Stimulated activated CD8-positive, alpha-beta memory T cell treated with anti-CD3 and anti-CD28 coated beads, Interleukin-12 subunit alpha, Interleukin-12 subunit beta, amount 100 ng/mL, for 24 hours (primary cell): Measurements from ENCODE around the gene STX11.
A peak's percentile ranks its signal among the peaks of the same experiment; 100 is the strongest.

Experiments used
- DNase-seq: peaks from one replicate; pipeline ENCODE4 v3.0.0-alpha.2; 2020; ENCODE audit errors: extremely low read depth

The STX11 gene

DNA sequence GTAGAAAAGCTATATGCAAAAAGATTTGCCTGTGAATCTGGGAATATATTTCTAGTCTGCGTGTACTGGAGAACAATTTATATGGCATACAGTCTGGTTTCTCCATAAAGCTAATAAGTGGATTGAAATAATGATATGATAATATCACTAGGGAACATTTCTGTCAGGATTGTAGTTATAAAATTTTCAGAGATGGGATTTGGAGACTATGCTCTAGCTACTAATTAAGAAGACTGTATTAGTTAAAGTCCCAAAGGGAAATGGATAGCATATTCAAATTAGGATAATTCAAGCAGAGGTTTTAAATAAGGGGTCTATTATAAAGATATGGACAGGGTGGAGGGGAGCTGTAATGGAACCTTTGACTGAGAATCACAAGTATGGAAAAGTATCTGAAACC, 7.2 kb upstream of the STX11 start:
- no peak for DNase-seq

- no peak for DNase-seq
These were observed 6.4 kb upstream of the STX11 start for GRCh38 chr6:144143878-144144277.

DNA sequence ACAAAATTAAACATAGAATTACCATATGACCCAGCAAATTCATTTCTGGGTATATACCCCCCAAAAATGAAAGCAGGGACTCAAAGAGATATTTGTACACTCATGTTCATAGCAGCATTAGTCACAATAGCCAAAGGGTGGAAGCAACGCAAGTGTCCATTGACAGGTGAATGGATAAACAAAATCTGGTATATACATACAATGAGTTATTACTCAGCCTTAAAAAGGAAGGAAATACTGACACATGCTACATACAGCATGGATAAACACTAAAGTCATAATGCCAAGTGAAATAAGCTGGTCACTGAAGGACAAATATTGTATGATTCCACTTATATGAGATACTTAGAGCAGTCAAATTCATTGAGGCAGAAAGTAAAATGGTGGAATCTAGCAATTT, 5.3 kb upstream of the STX11 start:
- DNase-seq, result no peak

- DNase-seq, result no peak
These were observed 4.8 kb upstream of the STX11 start for GRCh38 chr6:144145541-144145940.

- DNase-seq, result no peak
These were observed 1.4 kb upstream of the STX11 start for GRCh38 chr6:144148886-144149285.

GRCh38 chr6:144149558-144149893, 791 bp upstream of the STX11 start:
- DNase-seq, result no peak

GRCh38 chr6:144150710-144151657, 667 bp downstream of the STX11 start:
- peak; percentile 32 for DNase-seq

DNA sequence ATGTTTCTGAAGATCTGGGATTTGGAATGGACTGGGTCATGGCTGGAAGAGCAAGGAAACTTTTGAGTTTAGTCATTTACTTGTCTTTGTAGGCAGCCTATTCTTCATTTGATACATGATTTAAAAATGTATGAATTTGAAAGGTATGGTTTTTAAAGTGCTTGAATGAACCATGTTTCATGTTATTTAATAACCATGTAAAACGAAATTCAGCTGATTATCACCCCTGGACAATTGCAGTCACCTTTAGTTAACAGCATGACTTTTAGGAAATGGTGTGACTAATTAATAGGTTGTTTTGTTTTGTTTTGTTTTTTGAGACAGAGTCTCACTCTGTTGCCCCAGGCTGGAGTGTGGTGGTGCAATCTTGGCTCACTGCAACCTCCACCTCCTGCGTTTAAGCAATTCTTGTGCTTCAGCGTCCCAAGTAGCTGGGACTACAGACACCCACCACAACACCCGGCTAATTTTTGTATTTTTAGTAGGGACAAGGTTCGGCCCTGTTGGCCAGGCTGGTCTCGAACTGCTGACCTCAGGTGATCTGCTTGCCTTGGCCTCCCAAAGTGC, 2.1 kb downstream of the STX11 start:
- DNase-seq, result no peak

GRCh38 chr6:144153260-144153659, 2.9 kb downstream of the STX11 start:
- DNase-seq, result no peak

DNA sequence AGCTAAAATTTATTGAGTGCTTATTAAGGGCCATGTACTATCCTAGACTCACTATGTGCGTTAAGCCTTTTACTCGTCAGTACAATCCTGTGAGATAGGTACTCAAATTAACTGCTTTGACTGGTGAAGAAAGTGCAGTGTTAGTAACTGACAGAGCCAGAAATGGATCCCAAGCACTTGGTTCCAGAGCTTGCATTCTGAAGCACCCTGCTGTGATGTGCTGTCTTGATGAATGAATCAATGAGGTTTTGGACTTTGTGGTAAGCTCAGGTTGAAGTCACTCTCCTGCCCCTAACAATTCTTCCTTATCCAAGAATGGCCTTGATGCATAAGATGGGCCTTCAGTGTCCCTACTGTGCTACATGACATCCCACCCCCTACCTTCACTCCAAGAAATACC, 3.7 kb downstream of the STX11 start:
- no peak for DNase-seq

DNA sequence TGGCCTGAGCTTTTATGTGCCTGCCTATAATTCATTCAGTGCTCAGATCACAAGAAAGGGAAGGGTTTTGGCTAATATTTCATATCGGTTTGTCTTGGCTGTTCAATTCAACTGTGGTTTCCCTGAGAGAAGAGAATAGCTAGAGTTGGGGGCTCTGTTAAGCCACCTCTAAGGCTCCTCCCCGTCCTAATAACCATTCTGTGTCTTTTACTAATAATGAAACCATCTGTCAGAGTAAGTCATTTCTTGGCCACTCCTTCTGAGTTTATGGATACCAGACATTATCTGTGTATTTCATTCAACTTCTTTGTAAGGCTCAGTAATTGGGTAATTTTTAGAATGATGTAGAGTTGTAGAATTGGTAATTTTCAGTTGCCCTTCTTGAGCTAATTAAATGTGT, 5.2 kb downstream of the STX11 start:
- DNase-seq, result no peak

DNA sequence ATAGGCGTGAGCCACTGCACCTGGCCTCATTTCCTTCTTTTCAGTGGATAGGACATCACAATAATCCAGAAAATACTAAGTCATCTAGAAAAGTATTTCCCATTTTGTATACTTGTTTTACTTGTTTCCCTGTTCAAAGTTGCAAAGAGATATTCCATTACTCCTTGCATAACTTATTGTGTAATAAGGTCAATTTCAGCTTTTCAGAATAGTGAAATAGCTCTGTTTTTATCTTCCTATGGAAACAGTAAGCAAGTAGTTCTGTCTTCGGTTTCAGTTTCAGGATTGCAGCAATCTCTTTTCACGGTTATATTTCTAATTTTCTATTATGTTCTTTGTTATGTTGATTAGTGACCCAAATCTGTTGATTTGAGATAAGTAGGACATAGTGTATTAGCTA, 6.0 kb downstream of the STX11 start:
- no peak for DNase-seq

DNA sequence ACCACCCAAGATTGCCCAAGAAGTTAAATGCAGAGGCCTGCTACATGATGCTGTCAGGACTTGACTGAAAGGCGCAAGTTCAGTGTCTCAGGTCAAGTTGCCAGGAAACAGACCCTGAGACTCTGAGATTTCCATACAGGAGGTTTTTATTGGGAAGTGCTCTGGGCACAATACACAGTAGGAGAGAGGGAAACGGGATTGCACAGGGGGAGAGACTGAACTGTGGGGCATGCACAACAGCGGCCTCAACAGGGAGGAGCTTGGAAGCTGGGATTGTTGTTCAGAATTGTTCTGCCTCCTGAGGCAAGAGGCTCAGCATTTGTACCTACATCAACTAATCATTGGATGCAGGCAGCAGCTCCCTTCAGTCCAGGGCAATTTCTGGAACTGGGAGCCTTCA, 6.7 kb downstream of the STX11 start:
- DNase-seq, result no peak

- DNase-seq, result no peak
These were observed 7.8 kb downstream of the STX11 start for GRCh38 chr6:144158133-144158532.

DNA sequence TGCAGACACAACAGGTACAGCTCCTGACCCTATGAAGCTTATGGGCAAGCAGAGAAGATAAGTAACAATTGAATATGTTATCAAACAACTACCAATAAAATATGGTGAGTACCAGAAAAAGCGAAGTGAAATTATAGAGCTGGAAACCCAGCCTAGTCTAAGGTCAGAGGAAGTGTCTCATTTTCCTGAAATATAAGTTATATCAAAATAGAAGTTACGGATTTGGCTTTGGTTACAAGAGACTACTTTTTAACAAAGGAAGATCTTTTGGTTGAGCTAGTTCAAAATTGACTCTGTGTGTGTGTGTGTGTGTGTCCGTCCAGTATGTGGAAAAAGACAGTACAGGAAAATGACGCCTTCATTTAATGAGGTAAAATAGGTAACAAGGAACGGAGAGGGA, 8.9 kb downstream of the STX11 start:
- DNase-seq, result no peak

GRCh38 chr6:144159742-144160141, 9.4 kb downstream of the STX11 start:
- no peak for DNase-seq

DNA sequence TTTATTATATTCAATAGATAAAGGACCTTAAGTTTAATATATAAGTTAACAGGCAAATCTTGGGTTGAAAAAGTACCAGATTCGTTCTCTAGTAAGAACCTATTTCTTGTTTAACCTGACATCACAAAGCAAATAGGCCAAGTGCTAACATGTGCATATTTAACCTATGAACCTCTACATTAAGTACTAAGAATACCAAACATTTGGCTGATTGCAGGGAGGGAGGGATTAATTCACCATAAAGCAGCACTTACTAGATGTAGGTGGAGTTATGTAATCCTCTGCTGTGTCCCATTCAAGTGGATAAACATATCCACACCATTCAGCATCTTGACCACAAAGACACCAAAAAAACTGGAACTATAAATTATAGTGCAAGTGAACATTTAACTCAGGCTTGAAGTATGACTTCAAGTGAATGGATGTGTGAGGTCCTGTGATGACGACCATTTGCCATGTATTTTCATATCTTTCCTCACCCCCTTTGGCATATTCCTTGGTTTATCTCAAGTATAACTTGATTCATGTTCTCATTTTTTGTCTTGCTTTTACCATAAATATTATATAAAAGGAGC, 10.2 kb downstream of the STX11 start:
- DNase-seq, result no peak

GRCh38 chr6:144161975-144162374, 11.7 kb downstream of the STX11 start:
- no peak for DNase-seq

- no peak for DNase-seq
These were observed 12.7 kb downstream of the STX11 start for GRCh38 chr6:144162977-144163376.

GRCh38 chr6:144165784-144166183, 15.5 kb downstream of the STX11 start:
- no peak for DNase-seq

DNA sequence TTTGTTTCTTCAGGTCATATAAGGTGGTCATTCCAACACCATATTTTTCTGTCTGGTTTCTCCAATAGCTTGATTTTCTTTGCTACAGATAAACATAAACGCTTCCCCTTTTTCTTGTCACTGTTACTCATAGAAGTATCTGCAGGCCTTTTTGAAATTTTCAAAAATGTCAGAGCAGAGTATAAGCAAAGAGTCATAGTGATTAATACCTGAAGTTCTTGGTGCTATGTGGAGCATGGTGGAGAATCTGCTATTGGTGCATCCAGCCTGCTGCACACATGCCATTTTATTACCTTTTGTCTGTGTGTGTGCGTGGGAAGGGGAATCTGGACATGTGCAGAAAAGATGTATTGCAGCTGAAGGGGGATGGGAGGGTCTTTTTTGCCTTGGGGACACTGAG, 19.7 kb downstream of the STX11 start:
- no peak for DNase-seq

DNA sequence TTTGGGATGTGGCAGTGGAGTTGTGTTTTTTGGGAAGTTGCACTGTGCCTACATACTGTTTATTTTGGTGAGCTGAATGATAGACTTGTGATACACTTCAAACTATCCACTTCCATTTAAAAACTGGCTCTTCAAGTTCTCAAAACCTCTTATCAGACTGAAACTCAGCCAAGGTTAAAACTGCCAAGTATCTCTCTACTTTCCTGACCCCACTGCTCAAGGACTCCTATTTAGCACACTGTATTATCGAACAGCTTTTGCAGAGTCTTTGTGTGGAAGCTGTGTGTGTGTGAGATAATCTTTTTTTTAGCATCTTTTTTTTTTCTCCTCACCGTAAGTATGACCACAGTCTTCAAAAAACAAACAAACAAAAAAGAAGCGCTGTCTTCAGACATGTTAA, 21.1 kb downstream of the STX11 start:
- DNase-seq, result no peak

- DNase-seq, result no peak
These were observed 23.7 kb downstream of the STX11 start for GRCh38 chr6:144174006-144174405.
